SU-DHL-6 (cell line): ENCODE data around the gene PTS.

Source experiments
- EZH2phosphoT487 ChIP-seq: fragments of 200-600 bp; sonication (generic), shearing (Covaris generic); conservative IDR thresholded peaks from 2 replicates; pipeline ENCODE4 v1.6.1; 2018; ENCODE audit warnings: mild to moderate bottlenecking, antibody characterized with exemption, low read length, moderate library complexity, mixed read lengths
- TF ChIP-seq, protein P1 (sequence below): fragments of 200-600 bp; sonication (generic); IDR thresholded peaks from one replicate; pipeline ENCODE4 v1.5.1; 2017; ENCODE audit warnings: antibody characterized with exemption, mild to moderate bottlenecking, low read length, moderate library complexity; ENCODE audit not compliant: insufficient read depth, poor library complexity, severe bottlenecking

DNA sequence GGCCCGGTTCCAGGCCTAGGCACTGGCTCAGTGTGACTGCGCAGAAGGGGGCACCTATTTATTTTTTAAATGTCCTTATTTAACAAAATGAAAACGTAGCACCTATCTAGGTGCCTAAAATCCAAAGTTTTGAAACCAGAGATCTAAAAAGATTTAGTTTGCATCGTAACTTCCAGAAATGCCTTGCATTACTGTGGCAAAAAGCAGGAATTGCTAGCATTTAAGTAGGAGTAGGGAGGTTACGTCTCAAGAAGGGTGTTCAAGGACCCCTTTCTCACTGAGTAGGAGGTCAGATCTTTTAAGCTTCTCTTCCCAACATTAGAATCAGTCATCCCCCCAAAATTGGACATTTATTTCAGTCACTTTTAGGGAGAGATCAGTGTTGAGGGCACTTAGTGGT lies 42.2 kb downstream of the PTS start:
- TF ChIP-seq, protein P1, sequence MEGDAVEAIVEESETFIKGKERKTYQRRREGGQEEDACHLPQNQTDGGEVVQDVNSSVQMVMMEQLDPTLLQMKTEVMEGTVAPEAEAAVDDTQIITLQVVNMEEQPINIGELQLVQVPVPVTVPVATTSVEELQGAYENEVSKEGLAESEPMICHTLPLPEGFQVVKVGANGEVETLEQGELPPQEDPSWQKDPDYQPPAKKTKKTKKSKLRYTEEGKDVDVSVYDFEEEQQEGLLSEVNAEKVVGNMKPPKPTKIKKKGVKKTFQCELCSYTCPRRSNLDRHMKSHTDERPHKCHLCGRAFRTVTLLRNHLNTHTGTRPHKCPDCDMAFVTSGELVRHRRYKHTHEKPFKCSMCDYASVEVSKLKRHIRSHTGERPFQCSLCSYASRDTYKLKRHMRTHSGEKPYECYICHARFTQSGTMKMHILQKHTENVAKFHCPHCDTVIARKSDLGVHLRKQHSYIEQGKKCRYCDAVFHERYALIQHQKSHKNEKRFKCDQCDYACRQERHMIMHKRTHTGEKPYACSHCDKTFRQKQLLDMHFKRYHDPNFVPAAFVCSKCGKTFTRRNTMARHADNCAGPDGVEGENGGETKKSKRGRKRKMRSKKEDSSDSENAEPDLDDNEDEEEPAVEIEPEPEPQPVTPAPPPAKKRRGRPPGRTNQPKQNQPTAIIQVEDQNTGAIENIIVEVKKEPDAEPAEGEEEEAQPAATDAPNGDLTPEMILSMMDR: no peak
- no peak for TF ChIP-seq EZH2phosphoT487
